GM19099 (cell line): ENCODE results near the gene ASXL3.

Experiments
- POLR2A ChIP-seq: IDR thresholded peaks from 3 replicates; pipeline ENCODE4 v1.6.1; 2011; ENCODE audit warnings: low read depth; ENCODE audit not compliant: insufficient read length; ENCODE audit errors: extremely low read depth

The ASXL3 gene

DNA sequence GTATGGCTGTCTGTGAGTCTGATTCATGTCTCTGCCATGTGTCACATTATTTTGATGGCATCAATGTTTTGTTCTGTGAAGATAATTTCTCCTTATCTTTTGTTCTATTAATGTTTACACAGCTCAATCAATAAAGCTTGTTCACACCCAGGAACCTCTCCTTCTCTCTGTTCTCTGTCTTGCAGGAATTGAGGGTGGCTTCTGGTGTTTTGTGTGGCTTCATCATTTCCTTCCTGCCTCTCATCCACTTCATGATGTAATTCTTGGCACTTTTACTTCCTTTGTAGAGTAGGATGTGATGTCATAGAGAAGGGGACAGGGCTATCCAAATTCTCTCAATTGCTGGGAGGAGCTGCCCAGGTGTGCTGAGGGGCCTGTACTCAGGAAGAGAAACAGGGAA lies 27.2 kb downstream of the ASXL3 start:
- no peak for TF ChIP-seq POLR2A

GRCh38 chr18:33606621-33607020 lies 28.6 kb downstream of the ASXL3 start:
- TF ChIP-seq POLR2A = no peak

DNA sequence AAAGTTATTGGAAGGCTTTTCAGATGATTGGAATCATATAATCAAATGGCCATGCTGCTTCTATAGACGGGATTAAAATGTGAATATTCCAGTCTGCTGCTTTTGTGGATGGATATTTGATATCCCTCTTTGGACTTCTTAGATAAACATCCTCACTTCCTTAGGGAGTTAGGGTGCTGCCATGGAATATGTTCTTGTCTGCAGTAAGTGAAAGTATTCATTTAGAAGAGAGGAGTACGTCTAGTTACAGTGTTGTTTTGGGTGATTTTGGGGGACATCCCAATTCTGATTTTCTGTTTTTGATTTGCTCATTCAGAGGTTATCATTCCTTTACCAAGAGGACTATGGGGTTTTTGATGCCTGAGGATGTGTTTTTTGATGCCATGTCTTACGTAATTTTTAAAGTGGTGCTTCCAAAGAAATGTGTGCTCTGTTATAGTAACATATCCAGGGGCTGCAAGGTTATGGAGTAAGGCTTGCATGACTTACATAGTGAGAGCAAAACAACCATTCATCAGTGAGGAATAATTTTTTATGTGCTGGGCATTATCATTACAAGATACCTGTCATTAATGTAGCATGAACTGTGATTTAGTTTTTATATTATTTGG lies 33.6 kb downstream of the ASXL3 start:
- no peak for TF ChIP-seq POLR2A

DNA sequence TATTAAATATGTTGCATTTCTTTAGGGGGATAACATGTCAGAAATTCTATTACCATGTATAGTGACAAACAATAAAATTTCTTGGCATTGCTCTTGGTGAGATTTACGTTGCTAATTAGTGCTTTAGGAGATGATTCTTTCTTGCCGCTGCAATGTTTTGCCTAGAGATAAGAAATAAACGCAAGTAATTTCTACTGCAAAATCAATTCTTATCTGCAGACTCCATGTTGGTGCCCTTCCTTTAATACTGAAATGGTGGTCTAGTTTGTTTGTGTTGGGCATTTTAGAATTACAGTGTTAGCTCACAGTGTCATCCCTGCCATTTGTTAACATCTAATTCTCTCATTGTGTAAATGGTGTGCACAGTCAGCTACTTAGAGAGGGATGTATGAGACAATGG lies 34.6 kb downstream of the ASXL3 start:
- no peak for TF ChIP-seq POLR2A

DNA sequence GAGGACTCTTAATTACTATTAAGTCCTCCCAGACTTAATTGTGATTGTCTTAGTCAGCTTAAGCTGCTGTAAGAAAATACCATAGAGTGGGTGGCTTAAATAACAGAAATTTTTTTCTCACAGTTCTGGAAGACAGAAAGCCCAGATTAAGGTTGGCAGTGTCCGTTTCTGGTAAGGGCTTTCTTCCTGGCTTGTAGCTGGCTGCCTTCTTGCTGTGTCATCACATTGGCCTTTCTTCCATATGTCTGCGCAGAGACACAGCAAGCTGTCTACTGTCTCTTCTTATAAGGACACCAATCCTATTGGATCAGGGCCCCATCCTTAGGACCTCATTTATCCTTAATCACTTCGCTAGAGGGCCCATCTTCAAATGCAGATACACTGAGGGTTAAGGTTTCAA lies 38.5 kb downstream of the ASXL3 start:
- no peak for TF ChIP-seq POLR2A

GRCh38 chr18:33627114-33627513 lies 49.1 kb downstream of the ASXL3 start:
- TF ChIP-seq POLR2A = no peak

DNA sequence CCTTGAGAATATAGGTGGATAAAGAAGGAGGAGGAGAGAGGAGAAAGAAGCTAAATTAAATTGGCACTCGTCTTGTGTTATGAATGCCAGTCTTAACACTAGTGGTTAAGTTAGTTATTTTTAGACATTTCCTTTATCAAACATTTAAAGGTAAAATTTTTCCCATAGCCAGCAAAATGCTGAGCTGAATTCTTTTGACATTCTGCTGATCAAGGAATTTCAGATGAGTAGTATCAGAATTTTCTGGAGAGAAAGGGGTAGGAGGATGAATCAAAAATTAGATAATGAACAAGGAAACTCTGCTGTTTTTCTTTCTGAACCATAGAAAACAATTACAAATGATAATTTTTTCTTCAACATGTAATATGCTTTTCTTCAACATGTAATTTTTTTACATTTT lies 52.5 kb downstream of the ASXL3 start:
- no peak for TF ChIP-seq POLR2A

GRCh38 chr18:33641141-33641540 lies 63.1 kb downstream of the ASXL3 start:
- no peak for TF ChIP-seq POLR2A

DNA sequence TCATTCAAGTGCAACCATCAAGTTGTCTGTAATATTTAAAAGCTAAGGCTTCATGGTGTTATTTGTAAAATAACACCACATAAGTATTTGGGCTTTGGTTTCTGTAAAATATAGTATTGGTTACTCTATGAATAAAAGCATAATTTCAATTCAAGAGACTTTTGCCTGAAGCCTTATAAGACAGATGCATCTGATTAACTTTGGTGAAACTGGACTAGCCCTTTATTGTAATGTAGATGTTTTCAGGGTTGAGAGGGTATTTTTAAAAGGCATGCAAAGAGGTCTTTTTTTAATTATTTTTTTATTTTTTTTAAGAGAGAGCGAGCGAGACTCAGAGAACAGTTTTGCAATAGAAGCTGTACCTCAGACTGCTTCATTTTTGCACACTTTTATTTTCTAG lies 66.5 kb downstream of the ASXL3 start:
- no peak for TF ChIP-seq POLR2A

GRCh38 chr18:33647365-33647764 lies 69.3 kb downstream of the ASXL3 start:
- no peak for TF ChIP-seq POLR2A

GRCh38 chr18:33652635-33653034 lies 74.6 kb downstream of the ASXL3 start:
- TF ChIP-seq POLR2A = no peak

DNA sequence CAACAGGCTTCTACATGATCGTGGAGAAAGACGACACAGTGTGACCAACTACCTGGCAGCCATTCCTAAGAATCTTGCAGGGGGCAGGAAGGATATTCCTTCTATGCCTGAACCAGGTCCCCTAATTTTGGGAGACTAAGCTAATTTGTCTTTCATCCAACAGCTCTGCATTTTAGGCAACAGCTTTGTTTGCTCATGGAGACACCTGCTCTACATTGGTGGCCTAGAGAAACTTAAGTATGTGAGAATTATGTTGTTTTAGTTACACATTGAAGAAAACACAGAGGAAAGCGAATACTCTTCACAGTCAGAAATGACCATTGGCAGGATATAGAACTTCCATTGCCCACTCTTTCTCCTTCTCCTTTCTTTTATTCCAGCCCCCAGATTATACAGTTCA lies 75.2 kb downstream of the ASXL3 start:
- no peak for TF ChIP-seq POLR2A

DNA sequence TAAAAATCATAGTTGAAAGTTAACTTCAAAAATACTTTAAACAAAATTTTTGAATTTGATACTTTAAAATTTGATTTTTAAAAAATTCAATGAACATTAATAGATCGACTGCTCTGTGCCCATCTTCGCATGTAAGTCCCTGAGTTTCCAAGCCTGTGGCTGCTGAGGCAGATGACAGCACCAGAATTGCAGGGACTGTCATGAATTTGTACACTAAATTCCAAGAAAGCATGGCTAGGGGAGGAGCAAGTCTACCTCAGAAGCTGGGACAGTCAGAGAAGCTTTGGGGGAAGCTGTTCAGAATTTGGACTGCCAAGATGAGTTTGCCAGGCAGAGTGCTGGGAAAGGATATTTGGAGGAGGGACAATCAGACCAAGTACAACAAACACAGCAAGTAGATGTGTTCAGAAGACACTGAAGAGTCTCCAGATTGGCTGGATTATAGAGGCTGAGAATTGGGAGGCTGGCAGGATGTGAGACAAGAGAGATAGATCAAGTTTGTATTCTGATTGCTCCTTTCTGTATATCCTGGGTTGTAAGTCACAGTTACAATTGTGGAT lies 79.0 kb downstream of the ASXL3 start:
- TF ChIP-seq POLR2A = no peak

DNA sequence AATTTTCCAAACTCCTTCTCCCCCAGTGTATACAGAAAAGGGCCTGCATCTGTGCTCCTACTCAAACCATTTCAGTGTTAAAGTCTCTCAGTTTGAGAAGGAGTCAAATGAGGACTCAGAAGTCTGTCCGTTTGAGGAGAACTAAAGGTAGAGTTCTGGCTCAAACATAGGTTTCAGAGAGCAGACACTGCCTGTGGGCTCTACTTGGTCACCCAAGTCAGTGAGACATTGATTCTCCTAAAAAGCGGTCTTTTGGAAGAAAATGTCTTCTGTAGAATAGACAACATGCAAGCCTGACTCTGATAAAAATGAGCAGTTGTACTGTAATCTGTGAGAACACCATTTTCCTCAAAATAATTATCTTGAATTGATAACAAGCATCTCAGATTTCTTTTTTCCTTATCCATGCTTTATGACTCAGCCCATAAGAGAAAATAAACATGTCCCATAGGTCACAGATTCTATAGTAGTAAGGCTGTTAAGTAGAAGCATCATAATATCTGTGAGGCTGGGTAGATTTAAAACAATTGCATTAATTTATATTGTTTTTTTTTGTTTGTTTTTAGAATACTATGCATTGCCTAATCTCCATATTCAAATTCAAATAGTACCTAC lies 82.8 kb downstream of the ASXL3 start:
- no peak for TF ChIP-seq POLR2A

- TF ChIP-seq POLR2A = no peak
Observed at GRCh38 chr18:33664241-33664874, 86.3 kb downstream of the ASXL3 start.

DNA sequence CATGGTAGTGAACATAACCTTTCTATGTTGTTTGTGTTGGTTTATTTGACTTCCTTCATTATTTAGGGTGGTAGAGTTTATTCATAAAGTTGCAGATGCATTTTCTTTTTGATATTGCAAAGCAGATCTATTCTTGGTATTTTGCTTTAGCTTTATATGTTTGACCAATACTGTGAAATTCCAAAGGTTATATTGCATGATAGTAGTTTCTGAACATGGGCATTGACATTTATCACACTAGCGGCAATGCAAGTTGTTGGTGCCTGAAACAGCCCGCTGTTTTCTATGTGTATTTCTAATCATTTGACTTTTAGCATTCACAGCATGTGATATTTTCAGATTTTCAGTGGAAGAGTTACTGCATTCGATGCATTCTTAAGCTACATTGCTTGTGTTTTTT lies 87.2 kb downstream of the ASXL3 start:
- TF ChIP-seq POLR2A = no peak
